Measurements from ENCODE around the gene BRCA1. TPM values are rescaled to one million over a fixed set of nuclear protein-coding genes. Genes with fewer than 3 reads are reported as not detected.
"Not testable (repeated sequence)": the region's sequence is repeated elsewhere in the genome, so short reads cannot be mapped to it uniquely, and the experiment has no call there.

Gene BRCA1
- total RNA-seq, 1 donor from 2014 or later, result 9.3 TPM

DNA sequence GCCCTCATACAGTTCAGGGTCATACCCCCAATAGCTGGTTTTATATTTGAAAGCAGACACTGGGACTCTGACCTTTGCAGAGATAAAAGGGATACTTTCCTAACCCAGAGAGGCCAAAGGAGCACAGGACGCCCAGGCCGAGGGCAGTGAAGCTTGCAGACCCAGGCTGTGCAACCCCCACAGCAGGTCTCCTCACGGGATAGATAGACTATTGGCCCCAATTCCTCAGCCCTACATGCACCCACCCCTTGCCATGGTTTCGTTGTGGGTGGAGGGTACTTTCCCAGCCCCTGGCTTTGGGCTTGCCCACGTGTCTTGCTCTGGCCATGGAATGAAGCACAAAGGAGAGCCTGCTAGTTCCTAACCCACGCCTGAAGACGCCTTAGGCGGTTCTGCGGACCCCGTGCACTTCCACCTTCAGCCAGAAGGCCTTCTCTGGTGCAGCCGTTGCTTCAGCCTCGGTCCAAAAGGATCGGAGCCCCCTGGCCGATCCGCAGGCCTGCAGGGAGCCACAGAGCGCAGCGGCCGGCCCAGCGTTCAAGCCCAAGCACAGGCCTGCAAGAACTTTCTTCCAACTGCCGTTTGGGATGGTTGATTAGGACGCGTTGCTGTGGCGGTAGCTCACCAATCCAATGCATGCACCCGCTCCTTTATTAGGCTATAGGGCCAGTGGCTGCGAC, 9.8 kb upstream of the BRCA1 start:
- TF ChIP-seq, protein P1, sequence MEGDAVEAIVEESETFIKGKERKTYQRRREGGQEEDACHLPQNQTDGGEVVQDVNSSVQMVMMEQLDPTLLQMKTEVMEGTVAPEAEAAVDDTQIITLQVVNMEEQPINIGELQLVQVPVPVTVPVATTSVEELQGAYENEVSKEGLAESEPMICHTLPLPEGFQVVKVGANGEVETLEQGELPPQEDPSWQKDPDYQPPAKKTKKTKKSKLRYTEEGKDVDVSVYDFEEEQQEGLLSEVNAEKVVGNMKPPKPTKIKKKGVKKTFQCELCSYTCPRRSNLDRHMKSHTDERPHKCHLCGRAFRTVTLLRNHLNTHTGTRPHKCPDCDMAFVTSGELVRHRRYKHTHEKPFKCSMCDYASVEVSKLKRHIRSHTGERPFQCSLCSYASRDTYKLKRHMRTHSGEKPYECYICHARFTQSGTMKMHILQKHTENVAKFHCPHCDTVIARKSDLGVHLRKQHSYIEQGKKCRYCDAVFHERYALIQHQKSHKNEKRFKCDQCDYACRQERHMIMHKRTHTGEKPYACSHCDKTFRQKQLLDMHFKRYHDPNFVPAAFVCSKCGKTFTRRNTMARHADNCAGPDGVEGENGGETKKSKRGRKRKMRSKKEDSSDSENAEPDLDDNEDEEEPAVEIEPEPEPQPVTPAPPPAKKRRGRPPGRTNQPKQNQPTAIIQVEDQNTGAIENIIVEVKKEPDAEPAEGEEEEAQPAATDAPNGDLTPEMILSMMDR (IDR thresholded peaks at IDR 0.05; ENCODE audit: insufficient read depth, low read length, poor library complexity, severe bottlenecking), result no peak
- Histone ChIP-seq H3K27me3 (ENCODE audit: control insufficient read depth, insufficient read depth, low read length) (no peaks in the 10 kb centered on the region), H3K4me3 (ENCODE audit: low read depth, low read length) (no peak overlapping the region), H3K36me3 (ENCODE audit: control insufficient read depth, insufficient read depth, low read length) (no peaks in the 10 kb centered on the region)
- no peak for DNase-seq (ENCODE audit: low read depth)

DNA sequence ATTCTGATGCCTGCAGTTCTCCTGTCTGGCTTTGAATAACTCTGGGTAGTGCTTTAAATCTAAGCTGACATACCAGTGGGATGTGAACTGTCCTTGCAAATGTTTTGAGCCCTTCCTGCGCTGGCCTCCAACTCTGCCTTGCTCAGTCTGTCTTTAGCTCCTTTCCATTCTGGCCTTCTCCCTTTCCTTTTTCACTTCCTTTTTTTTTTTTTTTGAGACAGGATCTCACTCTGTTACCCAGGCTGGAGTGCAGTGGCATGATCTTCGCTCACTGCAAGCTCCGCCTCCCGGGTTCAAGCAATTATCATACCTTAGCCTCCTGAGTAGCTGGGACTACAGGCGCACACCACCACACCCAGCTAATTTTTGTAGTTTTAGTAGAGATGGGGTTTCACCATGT, 8.3 kb upstream of the BRCA1 start:
- not testable (repeated sequence) for H3K27me3 ChIP-seq (ENCODE audit: control insufficient read depth, insufficient read depth, low read length); H3K36me3 ChIP-seq (ENCODE audit: control insufficient read depth, insufficient read depth, low read length); DNase-seq (ENCODE audit: low read depth); H3K4me3 ChIP-seq (ENCODE audit: low read depth, low read length)

DNA sequence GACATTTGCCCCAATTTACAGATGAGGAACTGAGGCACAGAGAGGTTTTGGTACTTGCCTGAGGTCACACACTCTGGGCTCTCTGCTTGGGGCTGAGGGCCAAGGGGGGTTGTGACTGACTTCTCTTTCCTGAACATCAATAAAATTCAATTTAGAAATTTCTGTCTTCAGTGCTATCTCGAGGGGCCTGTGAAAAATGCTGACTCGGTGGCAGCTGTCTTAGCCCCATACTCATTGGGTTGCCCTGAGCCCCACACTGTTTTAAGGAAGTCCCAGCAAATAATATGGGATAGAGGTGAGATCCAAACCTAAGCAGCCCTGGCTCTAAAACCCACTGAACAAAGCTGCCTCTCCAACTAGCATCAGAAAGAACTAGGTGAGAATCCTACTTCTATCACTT, 7.0 kb upstream of the BRCA1 start:
- no peaks in the 10 kb centered on the region for H3K27me3 ChIP-seq (ENCODE audit: control insufficient read depth, insufficient read depth, low read length)
- TF ChIP-seq, protein P1 (IDR thresholded peaks at IDR 0.05; ENCODE audit: insufficient read depth, low read length, poor library complexity, severe bottlenecking), result no peak

DNA sequence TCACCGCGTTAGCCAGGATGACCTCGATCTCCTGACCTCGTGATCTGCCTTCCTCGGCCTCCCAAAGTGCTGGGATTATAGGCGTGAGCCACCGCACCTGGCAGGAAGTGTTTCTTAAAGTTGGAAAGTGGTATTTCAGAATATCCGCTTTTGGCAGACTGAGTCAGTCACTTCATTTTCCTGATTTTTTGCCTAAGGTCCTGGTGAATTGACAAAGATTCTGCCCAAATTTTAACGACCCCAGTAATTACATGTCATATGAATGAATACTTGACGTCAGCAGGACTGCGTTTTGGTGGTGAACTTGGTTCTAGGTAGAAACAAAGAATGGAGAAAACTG, 4.5 kb upstream of the BRCA1 start:
- H3K36me3 ChIP-seq (ENCODE audit: control insufficient read depth, insufficient read depth, low read length), result no peaks in the 10 kb centered on the region
- TF ChIP-seq, protein P1 (IDR thresholded peaks at IDR 0.05; ENCODE audit: insufficient read depth, low read length, poor library complexity, severe bottlenecking), result no peak
- no peak overlapping the region for H3K4me3 ChIP-seq (ENCODE audit: low read depth, low read length)
- no peak for DNase-seq (ENCODE audit: low read depth)
- H3K27me3 ChIP-seq (ENCODE audit: control insufficient read depth, insufficient read depth, low read length), result no peaks in the 10 kb centered on the region

More for the DNA sequence above, 7.0 kb upstream of the BRCA1 start:
- Histone ChIP-seq H3K36me3 (ENCODE audit: control insufficient read depth, insufficient read depth, low read length) (no peaks in the 10 kb centered on the region), H3K4me3 (ENCODE audit: low read depth, low read length) (no peak overlapping the region)
- no peak for DNase-seq (ENCODE audit: low read depth)

DNA sequence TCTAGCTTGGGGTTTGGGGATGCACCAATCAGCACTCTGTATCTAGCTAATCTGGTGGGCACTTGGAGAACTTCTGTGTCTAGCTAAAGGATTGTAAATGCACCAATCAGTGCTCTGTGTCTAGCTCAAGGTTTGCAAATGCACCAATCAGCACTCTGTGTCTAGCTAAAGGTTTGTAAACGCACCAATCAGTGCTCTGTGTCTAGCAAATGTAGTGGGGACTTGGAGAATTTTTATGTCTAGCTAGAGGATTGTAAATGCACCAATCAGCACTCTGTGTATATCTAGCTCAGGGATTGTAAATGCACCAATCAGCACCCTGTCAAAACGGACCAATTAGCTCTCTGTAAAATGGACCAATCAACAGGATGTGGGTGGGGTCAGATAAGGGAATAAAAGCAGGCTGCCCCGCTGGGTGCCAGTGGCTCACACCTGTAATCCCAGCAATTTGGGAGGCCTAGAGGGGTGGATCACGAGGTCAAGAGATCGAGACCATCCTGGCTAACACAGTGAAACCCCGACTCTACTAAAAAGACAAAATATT, 2.2 kb upstream of the BRCA1 start:
- H3K4me3 ChIP-seq (ENCODE audit: low read depth, low read length); H3K36me3 ChIP-seq (ENCODE audit: control insufficient read depth, insufficient read depth, low read length); DNase-seq (ENCODE audit: low read depth); H3K27me3 ChIP-seq (ENCODE audit: control insufficient read depth, insufficient read depth, low read length): not testable (repeated sequence)

DNA sequence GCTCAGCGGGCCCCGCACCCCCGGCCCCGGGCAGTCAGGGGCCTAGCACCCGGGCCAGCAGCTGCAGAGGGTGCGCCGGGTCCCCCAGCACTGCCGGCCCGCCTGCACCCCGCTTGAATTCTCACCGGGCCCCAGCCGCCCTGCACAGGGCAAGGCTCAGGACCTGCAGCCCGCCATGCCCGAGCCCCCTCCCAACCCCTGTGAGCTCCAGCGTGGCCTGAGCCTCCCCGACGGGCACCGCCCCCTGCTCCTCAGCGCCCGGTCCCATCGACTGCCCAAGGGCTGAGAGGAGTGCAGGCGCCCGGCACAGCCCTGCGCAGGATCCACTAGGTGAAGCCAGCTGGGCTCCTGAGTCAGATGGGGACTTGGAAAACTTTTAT, 1.7 kb upstream of the BRCA1 start:
- Histone ChIP-seq H3K4me3 (ENCODE audit: low read depth, low read length) (no peak overlapping the region), H3K27me3 (ENCODE audit: control insufficient read depth, insufficient read depth, low read length) (no peaks in the 10 kb centered on the region), H3K36me3 (ENCODE audit: control insufficient read depth, insufficient read depth, low read length) (no peaks in the 10 kb centered on the region)
- TF ChIP-seq, protein P1 (IDR thresholded peaks at IDR 0.05; ENCODE audit: insufficient read depth, low read length, poor library complexity, severe bottlenecking), result no peak
- no peak for DNase-seq (ENCODE audit: low read depth)

Measured in kidney epithelial cell (primary cell).